Measurements from ENCODE around the gene EFCAB5.
"Not testable (repeated sequence)": the region's sequence is repeated elsewhere in the genome, so short reads cannot be mapped to it uniquely, and the experiment has no call there.

EFCAB5 gene

DNA sequence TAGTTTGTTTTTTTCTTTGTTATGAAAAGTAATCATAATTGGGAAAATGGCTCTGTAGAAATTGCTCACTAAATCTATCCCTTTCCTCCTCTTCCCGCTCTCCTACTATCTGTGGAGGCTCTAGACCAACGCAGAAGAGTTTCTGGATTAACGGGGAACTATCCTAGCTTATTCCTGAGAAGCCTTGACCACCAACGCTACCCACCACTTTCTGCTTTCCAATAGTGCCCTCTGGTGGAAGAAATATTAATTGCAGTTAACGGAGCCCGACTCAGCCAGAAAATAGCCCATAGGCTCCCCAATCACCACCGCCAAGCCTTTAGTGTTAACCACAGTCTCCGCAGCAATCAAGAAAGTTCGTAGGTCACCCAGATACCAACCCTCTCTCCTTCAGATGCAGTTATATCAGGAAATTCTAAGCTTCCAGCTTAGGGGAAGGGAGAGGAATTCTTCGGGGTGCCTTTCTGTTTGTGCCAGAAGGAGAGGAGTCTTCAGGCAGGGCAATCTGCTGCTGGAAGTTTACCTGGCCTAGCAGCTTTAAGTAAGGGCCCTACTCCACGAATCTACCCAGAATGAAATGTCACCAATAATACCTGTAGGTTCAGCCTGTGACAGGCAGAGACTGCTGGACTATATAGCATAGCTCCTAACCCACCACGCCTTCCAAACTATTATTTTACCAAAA lies 152.2 kb downstream of the EFCAB5 start:
- peak in 34 of 56 donors; percentile 1 to 70 (median 10) for DNase-seq

DNA sequence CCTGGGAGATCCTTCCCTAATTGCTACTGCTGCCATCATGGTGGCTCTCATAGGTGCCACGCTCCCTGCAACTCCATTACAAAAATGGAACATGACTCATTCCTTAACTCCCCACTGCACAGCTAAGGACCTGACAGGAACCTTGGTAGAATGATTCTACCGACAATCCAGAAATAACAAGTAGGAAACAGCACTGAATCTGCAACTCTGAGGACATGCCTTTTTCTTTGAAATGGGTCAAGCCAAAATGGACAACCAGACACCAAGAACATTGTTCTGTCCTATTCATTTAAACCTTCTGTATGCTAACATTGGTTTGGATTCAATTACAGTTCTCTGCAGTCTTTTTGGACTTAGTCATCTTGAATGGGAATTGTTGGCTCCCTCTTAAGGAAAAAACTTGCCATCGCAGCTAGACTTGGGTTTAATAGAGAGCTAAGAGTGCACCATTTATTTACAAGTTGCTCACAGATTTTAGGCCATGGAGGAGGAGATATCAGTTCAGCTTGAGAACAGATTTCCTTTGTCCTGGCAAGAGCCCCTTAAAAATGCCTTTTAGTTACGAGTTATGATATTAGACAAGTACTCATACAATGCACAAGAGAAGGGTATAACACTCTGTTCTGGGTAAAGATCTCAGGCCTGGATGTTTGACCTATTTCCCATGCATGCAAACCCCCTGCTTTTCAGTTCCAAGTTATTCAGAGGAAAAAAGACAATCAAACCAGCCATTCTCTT lies 154.2 kb downstream of the EFCAB5 start:
- DNase-seq = peak in 1 of 56 donors; percentile 3

DNA sequence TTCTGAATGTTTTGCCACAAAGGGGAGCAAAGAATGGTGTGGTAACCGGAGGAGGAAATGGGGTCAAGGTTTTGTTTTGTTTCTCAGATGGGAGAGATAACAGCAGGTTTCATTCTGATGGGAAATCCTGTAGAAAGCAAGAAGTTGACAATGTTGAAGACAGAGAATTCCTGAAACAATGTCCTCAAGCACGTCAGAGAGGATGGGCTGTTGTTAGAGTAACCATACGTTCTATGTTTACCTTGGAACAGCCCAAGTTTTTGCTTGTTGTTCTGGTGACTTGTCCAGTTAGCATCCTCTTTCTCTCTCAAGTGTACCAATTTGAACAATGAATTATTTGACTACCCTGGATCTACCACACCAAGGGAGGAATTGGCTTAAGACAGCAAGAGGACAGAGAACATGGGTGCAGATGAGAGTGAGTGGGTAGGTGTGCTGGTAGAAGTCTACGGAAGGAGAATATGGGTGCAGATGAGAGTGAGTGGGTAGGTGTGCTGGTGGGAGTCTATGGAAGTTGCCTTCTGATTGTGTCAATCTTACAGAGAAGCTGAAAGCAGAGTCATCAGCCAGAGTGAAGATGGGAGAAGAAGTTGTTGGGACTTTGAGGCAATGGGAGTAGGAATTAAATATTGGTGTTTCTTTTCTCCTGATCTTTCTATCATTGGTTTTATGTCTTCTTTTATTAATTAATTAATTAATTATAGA lies 160.4 kb downstream of the EFCAB5 start:
- no peak for DNase-seq

DNA sequence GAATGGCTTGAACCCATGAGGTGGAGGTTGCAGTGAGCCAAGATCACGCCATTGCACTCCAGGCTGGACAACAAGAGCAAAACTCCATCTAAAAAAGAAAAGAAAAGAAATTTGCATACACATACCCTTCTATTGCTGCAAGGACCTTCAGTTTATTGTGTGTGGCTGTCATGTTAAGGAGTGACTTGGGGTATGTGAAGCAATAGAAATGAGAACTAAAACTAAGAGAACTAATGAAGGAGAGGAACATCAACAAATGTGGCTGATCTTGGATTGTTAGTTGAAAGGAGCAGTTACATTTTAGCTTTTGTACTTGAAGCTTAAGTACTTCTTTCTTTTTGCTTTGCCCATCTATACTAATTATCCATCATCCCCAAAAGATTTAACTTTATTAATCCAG lies 162.5 kb downstream of the EFCAB5 start:
- DNase-seq = no peak

DNA sequence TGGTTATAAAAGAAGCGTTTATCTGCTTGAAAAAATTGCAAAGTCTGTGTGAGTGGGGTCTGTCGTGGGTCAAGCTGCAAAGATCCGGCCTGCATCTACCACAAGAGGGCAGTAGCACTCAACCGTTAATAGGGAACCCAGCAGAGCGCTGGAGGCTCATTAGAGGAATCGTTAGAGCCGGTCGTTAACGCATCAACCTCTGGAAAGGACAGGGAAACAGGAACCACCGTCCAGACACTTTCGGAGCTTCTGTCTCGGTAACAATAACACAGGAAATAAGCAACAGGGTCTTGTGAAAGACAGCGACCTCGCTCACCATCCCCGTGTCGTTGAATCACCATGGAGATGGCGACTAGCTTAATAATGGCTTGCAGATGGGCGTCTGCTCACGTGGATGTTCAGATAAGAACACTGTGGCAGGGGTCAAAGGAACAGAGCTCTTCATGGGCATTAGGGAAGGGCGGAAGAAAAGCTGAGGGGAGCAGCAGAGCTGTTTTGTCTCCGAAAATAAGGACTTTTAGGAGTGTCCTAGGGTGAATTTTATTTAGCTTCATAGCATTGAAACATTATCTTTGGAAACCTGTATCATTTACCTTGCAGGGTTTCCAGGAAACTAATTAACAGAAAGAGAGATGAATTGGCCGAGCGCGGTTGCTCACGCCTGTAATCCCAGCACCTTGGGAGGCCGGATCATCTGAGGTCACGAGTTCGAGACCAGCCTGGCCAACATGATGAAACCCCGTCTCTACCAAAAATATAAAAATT lies 163.3 kb downstream of the EFCAB5 start:
- peak in 53 of 56 donors; percentile 9 to 87 (median 56) for DNase-seq

DNA sequence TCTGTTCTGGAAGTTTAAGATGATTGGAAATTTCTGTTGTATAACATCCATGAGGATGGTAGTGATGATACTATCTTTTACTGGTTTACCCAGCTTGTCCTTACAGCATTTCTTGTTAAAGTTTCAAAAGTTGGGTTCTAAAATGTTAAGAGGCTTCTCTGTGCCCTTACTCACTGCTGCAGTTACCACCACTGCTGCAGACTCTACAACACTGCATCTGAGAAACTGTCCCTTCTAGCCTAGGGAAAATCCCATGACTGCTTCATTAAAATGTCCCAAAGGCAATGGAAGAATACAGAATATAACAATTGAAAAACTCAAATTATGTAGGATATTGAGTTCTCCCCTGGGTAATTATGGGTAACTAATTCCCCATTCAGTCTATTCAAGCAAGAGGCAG lies 171.4 kb downstream of the EFCAB5 start:
- no peak for DNase-seq

DNA sequence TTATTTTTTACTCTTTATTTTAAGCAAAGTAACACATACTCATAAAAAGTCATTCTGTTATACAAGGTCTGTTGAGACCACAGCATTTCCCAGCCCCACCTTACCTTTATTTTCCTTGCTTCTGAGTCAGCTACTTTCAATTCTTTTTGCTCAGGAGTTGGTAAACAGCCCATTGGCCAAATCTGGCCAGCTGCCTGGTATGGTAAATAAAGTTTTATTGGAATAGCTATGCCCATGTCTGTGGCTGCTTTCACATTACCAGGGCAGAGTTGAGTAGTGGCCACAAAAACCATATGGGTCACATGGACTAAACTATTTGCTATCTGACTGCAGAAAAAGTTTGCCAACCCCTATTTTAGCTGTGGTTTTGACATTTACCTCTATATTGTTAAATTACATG lies 171.8 kb downstream of the EFCAB5 start:
- no peak for DNase-seq

DNA sequence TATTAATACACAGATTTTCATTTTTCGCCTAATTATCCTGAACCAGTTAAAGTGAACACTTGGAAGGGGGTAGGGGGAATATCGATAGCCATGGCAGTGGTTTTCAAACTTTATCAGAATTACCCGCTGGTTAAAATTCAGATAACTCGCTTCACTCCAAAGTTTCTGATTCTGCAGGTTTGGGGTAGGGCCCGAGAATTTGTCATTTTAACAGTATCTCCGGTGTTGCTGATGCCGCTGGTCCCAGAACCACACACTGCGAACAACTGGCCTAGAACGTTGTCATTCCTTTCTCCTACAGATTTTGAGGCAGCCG lies 174.9 kb downstream of the EFCAB5 start:
- no peak for DNase-seq

DNA sequence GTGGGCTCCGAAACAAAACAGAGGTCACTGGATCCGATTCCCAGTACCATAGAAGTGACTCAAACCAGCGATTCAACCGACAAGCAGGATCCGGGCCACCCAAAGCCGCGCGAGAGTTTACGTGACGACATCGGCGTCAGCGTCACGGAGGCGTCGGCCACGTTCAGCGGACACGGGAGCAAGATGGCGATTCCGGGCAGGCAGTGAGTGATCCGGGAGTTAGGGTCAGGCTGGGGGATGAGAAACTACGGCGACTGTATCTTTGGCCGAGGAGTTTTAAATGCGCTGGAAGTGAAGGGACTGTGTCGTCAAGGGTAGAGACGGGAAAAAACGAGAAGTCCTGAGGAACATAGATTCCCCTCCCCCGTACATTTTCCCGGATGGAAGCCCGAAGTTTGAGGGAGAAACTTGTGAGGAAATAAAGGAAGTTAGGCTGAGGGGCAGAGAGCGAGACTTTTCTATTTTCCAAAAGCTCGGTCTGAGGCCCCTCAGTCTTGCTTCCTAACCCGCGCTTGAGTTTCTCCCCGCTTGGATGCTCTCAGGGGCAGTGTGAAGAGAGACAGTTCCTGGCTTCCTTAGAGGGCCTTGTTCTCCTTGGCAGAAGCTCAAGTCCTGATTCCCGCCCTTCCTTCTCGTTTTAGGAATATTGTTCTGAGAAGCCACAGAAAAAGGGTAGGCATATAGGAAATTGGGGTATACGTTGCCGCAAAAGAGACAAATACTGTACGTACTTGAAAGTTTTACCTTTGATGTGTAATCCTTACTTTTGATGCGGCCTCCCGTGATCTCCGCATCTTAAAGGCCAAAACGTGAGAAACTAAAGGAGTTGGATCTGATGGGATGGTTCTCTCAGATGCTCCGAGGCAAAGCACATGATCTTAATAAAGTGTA lies 175.5 kb downstream of the EFCAB5 start, which contains the start of gene NSRP1:
Gene NSRP1 (plus strand): TSS at position 156 of the 891 bp plus-strand sequence. CDS start 28 bp downstream, at position 184.
- peak in 55 of 56 donors; percentile 33 to 95 (median 82) for DNase-seq

DNA sequence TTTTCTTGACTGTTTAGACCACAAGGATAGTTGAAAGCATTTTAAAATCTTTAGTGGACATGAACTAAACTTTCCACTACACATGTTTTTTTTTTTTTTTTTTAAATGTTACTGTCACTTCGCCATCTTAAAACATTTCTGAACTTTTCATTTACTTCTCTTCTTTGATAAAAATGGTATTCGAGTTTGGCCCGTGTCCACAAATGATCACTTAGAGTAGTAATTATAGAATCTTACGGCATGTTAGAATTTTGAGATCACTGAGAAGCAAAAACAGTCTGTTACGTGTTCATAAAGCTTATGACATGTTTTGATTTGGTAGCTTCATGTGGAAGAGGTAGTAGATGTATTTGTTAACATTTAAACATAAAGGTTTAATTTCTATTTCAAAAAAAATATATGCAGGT lies 176.2 kb downstream of the EFCAB5 start:
- DNase-seq = no peak

DNA sequence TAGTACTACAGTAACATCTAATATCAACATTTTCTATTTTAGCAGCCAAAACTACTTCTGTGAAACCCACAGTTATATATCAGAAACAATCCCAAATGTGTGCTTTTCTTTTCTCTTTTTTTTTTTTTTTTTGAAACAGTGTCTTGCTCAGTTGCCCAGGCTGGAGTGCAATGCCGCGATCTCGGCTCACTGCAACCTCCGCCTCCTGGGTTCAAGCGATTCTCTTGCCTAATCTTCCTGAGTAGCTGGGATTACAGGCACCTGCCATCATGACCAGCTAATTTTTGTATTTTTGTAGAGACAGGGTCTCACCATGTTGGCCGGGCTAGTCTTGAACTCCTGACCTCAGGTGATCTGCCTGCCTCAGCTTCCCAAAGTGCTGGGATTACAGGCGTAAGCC lies 177.2 kb downstream of the EFCAB5 start:
- DNase-seq = not testable (repeated sequence)

DNA sequence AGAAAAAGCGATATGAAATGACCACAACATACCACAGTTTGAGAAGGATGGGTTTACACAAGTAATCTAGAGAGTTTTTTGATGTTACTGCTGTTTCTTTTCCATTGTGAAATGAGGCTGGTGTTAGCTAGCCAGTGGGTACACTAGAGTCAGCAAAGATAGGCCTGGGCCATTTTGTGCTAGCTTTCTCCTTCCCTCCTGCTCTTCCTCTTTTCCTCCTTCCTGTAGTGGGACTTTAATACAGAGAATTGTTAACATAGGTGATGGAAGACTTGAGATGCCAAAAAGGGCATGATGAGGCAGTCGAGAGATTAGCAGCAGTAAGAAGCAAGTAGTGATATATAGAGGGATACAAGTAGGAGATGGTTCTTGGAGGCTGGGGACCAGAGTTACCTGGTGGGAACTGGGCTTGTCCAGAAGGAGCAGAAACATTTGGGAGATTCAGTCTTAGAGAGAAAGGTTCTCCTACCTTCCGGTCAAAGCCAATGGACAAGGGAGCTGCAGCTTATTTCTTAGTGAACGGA lies 182.9 kb downstream of the EFCAB5 start:
- no peak for DNase-seq

DNA sequence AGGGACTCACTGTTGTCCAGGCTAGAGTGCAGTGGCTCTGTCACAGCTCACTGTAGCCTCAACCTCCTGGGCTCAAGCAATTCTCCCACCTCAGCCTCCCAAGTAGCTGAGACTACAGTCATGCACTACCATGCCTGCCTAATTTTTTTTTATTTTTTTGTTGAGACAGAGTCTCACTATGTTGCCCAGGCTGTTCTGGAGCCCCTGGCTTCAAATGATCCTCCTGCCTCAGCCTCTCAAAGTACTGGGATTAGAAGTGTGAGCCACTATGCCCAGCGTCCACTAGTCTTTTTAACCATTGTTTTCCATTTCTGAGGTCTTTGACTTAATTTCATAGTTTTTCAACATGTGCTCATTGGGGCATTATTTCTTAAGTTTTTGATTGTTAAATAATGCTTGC lies 188.7 kb downstream of the EFCAB5 start:
- no peak for DNase-seq

DNA sequence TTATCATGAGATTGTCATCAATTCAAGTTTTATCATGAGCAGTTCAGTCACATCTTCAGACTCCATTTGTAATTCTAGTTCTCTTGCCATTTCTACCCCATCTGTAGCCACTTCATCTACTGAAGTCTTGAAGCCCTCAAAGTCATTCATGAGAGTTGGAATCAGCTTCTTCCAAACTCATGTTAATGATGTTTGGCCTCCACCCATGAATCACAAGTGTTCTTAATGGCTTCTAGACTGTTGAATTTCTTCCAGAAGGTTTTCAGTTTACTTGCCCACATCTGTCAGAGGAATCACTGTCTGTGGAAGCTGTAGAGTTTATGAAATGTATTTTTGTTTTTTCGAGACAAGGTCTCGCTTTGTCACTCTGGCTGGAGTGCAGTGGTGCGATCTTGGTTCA lies 191.2 kb downstream of the EFCAB5 start:
- DNase-seq = no peak

DNA sequence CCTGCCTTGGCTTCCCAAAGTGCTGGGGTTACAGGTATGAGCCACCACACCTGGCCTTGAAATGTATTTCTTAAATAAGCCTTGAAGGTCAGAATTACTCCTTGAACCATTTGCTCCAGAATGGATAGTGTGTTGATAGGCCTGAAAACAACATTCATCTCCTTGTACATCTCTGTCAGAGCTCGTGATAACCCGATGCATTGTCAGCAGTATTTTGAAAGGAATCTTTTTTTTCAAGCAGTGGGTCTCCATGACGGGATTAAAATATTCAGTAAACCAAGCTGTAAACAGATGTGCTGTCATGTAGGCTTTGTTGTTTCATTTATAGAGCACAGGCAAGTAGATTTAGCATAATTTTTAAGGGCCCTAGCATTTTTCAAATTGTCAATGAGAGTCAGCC lies 191.8 kb downstream of the EFCAB5 start:
- DNase-seq = no peak

DNA sequence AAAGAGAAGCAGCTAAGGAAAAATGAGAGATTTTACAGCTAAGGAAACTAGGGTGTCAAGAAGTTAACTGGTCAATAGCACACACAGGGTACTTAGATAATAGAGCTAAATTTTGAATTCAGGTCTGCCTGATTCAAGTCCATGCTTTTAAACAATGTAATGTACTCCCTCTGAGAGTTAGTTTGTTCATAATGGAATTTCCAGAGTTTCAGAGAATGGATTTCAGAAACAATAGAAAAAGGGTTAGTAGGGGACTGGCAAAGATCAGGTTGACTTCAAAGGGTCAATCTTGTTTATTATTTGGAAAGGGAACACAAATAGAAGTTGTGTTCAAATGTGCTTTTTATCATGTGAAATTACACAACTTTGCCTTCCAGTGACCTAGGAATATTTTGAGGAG lies 193.1 kb downstream of the EFCAB5 start:
- no peak for DNase-seq

DNA sequence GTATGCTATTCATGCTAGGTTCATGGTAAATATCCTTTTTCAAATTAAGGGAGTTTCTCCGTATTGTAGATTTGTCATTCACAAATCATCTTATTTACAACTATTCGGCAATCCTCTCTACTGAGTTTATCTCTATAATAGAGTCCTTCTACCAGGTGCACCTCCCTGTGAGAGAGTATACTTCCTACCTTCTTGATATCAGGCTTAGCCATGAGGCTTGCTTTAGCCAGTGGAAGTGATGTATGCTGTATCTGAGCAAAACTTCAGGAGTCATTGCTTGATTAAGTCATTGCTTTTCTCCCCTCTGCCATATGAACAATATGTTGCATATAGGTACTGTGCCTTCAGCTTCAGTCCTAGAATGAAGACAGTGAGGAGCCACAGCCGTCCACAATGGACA lies 195.7 kb downstream of the EFCAB5 start:
- DNase-seq = no peak

DNA sequence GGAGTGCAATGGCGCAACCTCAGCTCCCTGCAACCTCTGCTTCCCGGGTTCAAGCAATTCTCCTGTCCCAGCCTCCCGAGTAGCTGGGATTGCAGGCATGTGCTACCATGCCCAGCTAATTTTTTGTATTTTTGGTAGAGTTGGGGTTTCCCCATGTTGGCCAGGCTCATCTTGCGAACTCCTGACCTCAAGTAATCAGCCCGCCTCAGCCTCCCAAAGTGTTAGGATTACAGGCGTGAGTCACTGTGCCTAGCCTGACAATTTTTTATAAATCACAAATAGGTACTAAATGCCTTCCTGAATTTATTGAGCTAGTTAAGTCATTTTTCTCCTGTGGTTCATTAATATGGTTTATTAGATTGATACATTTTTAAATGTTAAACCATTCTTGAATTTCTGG lies 206.4 kb downstream of the EFCAB5 start:
- not testable (repeated sequence) for DNase-seq

DNA sequence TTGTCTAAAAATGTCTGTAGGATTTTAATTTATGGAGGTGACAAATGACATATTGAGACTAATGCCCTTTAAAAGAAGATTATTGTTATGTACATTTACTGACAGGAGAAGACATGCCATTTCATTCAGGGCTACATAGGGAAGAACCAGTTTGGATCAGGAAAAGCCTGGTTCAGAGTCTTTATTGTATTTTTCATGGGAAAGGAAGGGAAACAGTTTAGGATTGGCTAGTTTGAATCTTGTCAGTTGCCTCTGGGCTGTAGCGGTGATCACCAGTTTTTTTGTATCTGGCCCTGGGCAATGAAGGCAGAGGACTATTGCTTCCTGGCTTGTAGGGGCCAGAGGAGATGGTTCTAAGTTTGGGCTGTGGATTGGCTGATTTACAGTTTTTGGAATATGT lies 206.9 kb downstream of the EFCAB5 start:
- DNase-seq = no peak

DNA sequence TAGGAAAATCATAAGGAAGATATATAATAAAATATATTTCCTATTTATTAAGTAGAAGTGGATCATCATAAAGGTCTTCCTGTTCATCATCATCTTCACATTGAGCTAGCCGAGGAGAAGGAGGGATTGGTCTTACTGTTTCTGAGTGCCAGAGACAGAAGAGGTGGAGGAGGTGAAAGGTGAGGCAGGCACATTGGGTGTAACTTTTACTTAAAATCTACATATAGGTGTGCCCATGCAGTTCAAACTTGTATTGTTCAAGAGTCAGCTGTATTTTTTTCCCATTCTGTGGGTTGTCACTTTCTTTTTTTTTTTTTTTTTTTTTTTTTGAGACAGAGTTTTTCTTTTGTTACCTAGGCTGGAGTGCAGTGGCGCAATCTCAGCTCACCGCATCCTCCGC lies 210.0 kb downstream of the EFCAB5 start:
- DNase-seq = no peak
